Activated T-cell treated with anti-CD3 and anti-CD28 coated beads, Interleukin-2, amount 50 U/mL, for 24 hours (primary cell): ENCODE data around the gene LINGO3.

ENCODE experiments used
- DNase-seq: peaks from one replicate; pipeline ENCODE4 v3.0.0-alpha.2; 2020
- H3K27ac Mint-ChIP-seq: 2 replicates; pipeline ENCODE4 v1.8.0; 2020; ENCODE audit warnings: mild to moderate bottlenecking, mixed read lengths
- H3K27me3 Mint-ChIP-seq: 2 replicates; pipeline ENCODE4 v1.8.0; 2020; ENCODE audit warnings: mixed read lengths
- H3K36me3 Mint-ChIP-seq: 2 replicates; pipeline ENCODE4 v1.8.0; 2020; ENCODE audit warnings: low read depth, mixed read lengths
- H3K4me1 Mint-ChIP-seq: 2 replicates; pipeline ENCODE4 v1.8.0; 2020; ENCODE audit warnings: low read depth, mixed read lengths
- H3K4me3 Mint-ChIP-seq: 2 replicates; pipeline ENCODE4 v1.8.0; 2020; ENCODE audit warnings: mild to moderate bottlenecking, moderate library complexity, mixed read lengths
- H3K9me3 Mint-ChIP-seq: 2 replicates; pipeline ENCODE4 v1.8.0; 2020; ENCODE audit warnings: mixed read lengths

The LINGO3 gene

GRCh38 chr19:2309734-2310362, 1.9 kb upstream of the LINGO3 start:
- DNase-seq, result no peak
- Mint-ChIP-seq H3K4me1 (peaks cover 3% of the 10 kb centered on the region), H3K27ac (no peak overlapping the region), H3K9me3 (peaks cover 3% of the 10 kb centered on the region), H3K4me3 (no peak overlapping the region), H3K36me3 (no peaks in the 10 kb centered on the region), H3K27me3 (peaks cover 76% of the 10 kb centered on the region)

- no peaks in the 10 kb centered on the region for H3K36me3 Mint-ChIP-seq
- H3K27ac Mint-ChIP-seq, result no peak overlapping the region
- H3K4me1 Mint-ChIP-seq, result peaks cover 10% of the 10 kb centered on the region
- no peak for DNase-seq
- no peak overlapping the region for H3K4me3 Mint-ChIP-seq
- no peaks in the 10 kb centered on the region for H3K9me3 Mint-ChIP-seq
- H3K27me3 Mint-ChIP-seq, result peaks cover 75% of the 10 kb centered on the region
Measured at GRCh38 chr19:2307518-2308012, 389 bp downstream of the LINGO3 start.

- H3K4me3 Mint-ChIP-seq, result no peak overlapping the region
- peaks cover 72% of the 10 kb centered on the region for H3K27me3 Mint-ChIP-seq
Measured at GRCh38 chr19:2306971-2307370, 983 bp downstream of the LINGO3 start.

GRCh38 chr19:2306281-2306806, 1.6 kb downstream of the LINGO3 start:
- Mint-ChIP-seq H3K4me3 (no peak overlapping the region), H3K9me3 (no peaks in the 10 kb centered on the region), H3K4me1 (peaks cover 13% of the 10 kb centered on the region), H3K27me3 (peaks cover 73% of the 10 kb centered on the region), H3K36me3 (no peaks in the 10 kb centered on the region), H3K27ac (no peak overlapping the region)
- DNase-seq, result no peak

More at GRCh38 chr19:2306971-2307370, 983 bp downstream of the LINGO3 start:
- no peaks in the 10 kb centered on the region for H3K36me3 Mint-ChIP-seq
- DNase-seq, result no peak
- H3K4me1 Mint-ChIP-seq, result peaks cover 12% of the 10 kb centered on the region
- H3K9me3 Mint-ChIP-seq, result no peaks in the 10 kb centered on the region
- H3K27ac Mint-ChIP-seq, result no peak overlapping the region

- Mint-ChIP-seq H3K36me3 (no peaks in the 10 kb centered on the region), H3K4me1 (peaks cover 14% of the 10 kb centered on the region), H3K9me3 (no peaks in the 10 kb centered on the region), H3K4me3 (no peak overlapping the region), H3K27ac (no peak overlapping the region), H3K27me3 (peaks cover 74% of the 10 kb centered on the region)
- DNase-seq, result no peak
Measured at GRCh38 chr19:2305452-2306280, 2.3 kb downstream of the LINGO3 start.

GRCh38 chr19:2303211-2303798, 4.6 kb downstream of the LINGO3 start:
- peaks cover 11% of the 10 kb centered on the region for H3K4me1 Mint-ChIP-seq
- H3K36me3 Mint-ChIP-seq, result no peaks in the 10 kb centered on the region
- H3K27ac Mint-ChIP-seq, result no peak overlapping the region
- H3K27me3 Mint-ChIP-seq, result peaks cover 50% of the 10 kb centered on the region
- peak overlapping the region; percentile 10 for H3K4me3 Mint-ChIP-seq
- no peak for DNase-seq
- no peaks in the 10 kb centered on the region for H3K9me3 Mint-ChIP-seq

- H3K9me3 Mint-ChIP-seq, result no peaks in the 10 kb centered on the region
- peaks cover 11% of the 10 kb centered on the region for H3K4me1 Mint-ChIP-seq
- H3K4me3 Mint-ChIP-seq, result peak overlapping the region; percentile 10
- no peaks in the 10 kb centered on the region for H3K36me3 Mint-ChIP-seq
- H3K27ac Mint-ChIP-seq, result no peak overlapping the region
- peak; percentile 48 for DNase-seq
- H3K27me3 Mint-ChIP-seq, result peaks cover 49% of the 10 kb centered on the region
Measured at GRCh38 chr19:2302319-2303210, 5.4 kb downstream of the LINGO3 start.

GRCh38 chr19:2300533-2300932, 7.4 kb downstream of the LINGO3 start:
- peaks cover 11% of the 10 kb centered on the region for H3K4me1 Mint-ChIP-seq
- no peaks in the 10 kb centered on the region for H3K36me3 Mint-ChIP-seq
- no peak for DNase-seq
- no peak overlapping the region for H3K4me3 Mint-ChIP-seq
- H3K9me3 Mint-ChIP-seq, result no peaks in the 10 kb centered on the region
- peaks cover 33% of the 10 kb centered on the region for H3K27me3 Mint-ChIP-seq
- H3K27ac Mint-ChIP-seq, result no peak overlapping the region

GRCh38 chr19:2296141-2296540, 11.8 kb downstream of the LINGO3 start:
- H3K9me3 Mint-ChIP-seq, result no peaks in the 10 kb centered on the region

GRCh38 chr19:2294687-2295335, 13.1 kb downstream of the LINGO3 start:
- no peak for DNase-seq
- Mint-ChIP-seq H3K9me3 (no peaks in the 10 kb centered on the region), H3K4me1 (peaks cover 15% of the 10 kb centered on the region), H3K36me3 (no peaks in the 10 kb centered on the region), H3K4me3 (no peak overlapping the region), H3K27me3 (peaks cover 2% of the 10 kb centered on the region), H3K27ac (no peak overlapping the region)

More at GRCh38 chr19:2296141-2296540, 11.8 kb downstream of the LINGO3 start:
- Mint-ChIP-seq H3K27me3 (peaks cover under 1% of the 10 kb centered on the region), H3K4me1 (peaks cover 7% of the 10 kb centered on the region), H3K27ac (no peak overlapping the region), H3K4me3 (no peak overlapping the region), H3K36me3 (no peaks in the 10 kb centered on the region)
- DNase-seq, result no peak

- Mint-ChIP-seq H3K36me3 (no peaks in the 10 kb centered on the region), H3K27ac (no peak overlapping the region), H3K4me3 (peak overlapping the region; percentile 66), H3K9me3 (no peaks in the 10 kb centered on the region), H3K27me3 (peaks cover 10% of the 10 kb centered on the region), H3K4me1 (peaks cover 28% of the 10 kb centered on the region)
- no peak for DNase-seq
Measured at GRCh38 chr19:2291185-2291751, 16.7 kb downstream of the LINGO3 start.

GRCh38 chr19:2290441-2291184, 17.3 kb downstream of the LINGO3 start:
- no peaks in the 10 kb centered on the region for H3K36me3 Mint-ChIP-seq
- H3K27me3 Mint-ChIP-seq, result peaks cover 10% of the 10 kb centered on the region
- no peaks in the 10 kb centered on the region for H3K9me3 Mint-ChIP-seq
- peak; percentile 59 for DNase-seq
- no peak overlapping the region for H3K27ac Mint-ChIP-seq
- H3K4me3 Mint-ChIP-seq, result peak overlapping the region; percentile 66
- peaks cover 28% of the 10 kb centered on the region for H3K4me1 Mint-ChIP-seq
